Ishikawa (cell line): ENCODE results near the gene TMEM41B.

Source experiments
- CEBPB ChIP-seq: IDR thresholded peaks from 2 replicates; pipeline ENCODE4 v1.6.1; 2012
- CREB1 ChIP-seq: IDR thresholded peaks from 2 replicates; pipeline ENCODE4 v1.6.1; 2012; ENCODE audit warnings: low read depth
- EGR1 ChIP-seq: IDR thresholded peaks from 2 replicates; pipeline ENCODE4 v1.6.1; 2012
- EP300 ChIP-seq: IDR thresholded peaks from 2 replicates; pipeline ENCODE4 v1.6.1; 2012; ENCODE audit warnings: borderline replicate concordance
- FOXM1 ChIP-seq: IDR thresholded peaks from 2 replicates; pipeline ENCODE4 v1.6.1; 2012; ENCODE audit warnings: low read depth, borderline replicate concordance
- NFIC ChIP-seq: IDR thresholded peaks from 2 replicates; pipeline ENCODE4 v1.6.1; 2012
- RAD21 ChIP-seq: IDR thresholded peaks from 2 replicates; pipeline ENCODE4 v1.6.1; 2012; ENCODE audit warnings: low read depth
- REST ChIP-seq: IDR thresholded peaks from 2 replicates; pipeline ENCODE4 v1.6.1; 2012; ENCODE audit warnings: low read depth, mild to moderate bottlenecking
- TAF1 ChIP-seq: IDR thresholded peaks from 2 replicates; pipeline ENCODE4 v1.6.1; 2012; ENCODE audit warnings: low read depth, mild to moderate bottlenecking
- TCF12 ChIP-seq: IDR thresholded peaks from 2 replicates; pipeline ENCODE4 v1.6.1; 2012; ENCODE audit warnings: low read depth
- TEAD4 ChIP-seq: IDR thresholded peaks from 2 replicates; pipeline ENCODE4 v1.6.1; 2012
- YY1 ChIP-seq: IDR thresholded peaks from 2 replicates; pipeline ENCODE4 v1.6.1; 2012; ENCODE audit warnings: low read depth
- ZBTB7A ChIP-seq: IDR thresholded peaks from 2 replicates; pipeline ENCODE4 v1.6.1; 2012; ENCODE audit warnings: low read depth
- TF ChIP-seq, protein P1 (sequence below): IDR thresholded peaks from 2 replicates; pipeline ENCODE4 v1.6.1; 2012
- TF ChIP-seq, protein P2 (sequence below): IDR thresholded peaks from 2 replicates; pipeline ENCODE4 v1.6.1; 2012

TMEM41B gene

GRCh38 chr11:9330387-9331384 lies 16.3 kb upstream of the TMEM41B start:
- TF ChIP-seq FOXM1: no peak
- TF ChIP-seq EP300: no peak
- TF ChIP-seq, protein P1, sequence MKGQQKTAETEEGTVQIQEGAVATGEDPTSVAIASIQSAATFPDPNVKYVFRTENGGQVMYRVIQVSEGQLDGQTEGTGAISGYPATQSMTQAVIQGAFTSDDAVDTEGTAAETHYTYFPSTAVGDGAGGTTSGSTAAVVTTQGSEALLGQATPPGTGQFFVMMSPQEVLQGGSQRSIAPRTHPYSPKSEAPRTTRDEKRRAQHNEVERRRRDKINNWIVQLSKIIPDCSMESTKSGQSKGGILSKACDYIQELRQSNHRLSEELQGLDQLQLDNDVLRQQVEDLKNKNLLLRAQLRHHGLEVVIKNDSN: no peak
- no peak for TF ChIP-seq CEBPB
- no peak for TF ChIP-seq YY1
- no peak for TF ChIP-seq TAF1
- no peak for TF ChIP-seq EGR1
- TF ChIP-seq, protein P2, sequence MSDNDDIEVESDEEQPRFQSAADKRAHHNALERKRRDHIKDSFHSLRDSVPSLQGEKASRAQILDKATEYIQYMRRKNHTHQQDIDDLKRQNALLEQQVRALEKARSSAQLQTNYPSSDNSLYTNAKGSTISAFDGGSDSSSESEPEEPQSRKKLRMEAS: no peak
- TF ChIP-seq ZBTB7A: no peak
- no peak for TF ChIP-seq RAD21
- no peak for TF ChIP-seq TEAD4
- TF ChIP-seq TCF12: no peak

DNA sequence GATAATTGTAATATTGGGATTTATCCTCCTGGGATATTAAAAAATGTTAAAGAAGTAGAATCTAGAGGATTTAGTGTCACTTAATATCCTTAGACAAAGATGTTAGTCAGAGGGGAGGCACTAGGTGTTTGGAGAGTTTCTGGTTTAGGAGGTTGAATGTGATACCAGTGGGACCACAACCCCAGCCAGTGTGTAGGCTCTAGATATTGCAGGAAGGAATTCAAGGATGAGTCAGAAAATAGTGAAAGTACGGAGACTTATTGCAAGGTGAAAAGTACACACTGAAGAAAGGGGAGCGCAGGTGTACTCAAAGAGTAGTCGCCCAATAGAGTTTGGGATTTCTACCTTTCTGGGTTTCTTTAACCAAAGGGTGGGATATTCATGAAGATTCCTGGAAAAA lies 5.7 kb upstream of the TMEM41B start:
- TF ChIP-seq CREB1: no peak
- no peak for TF ChIP-seq NFIC
- TF ChIP-seq, protein P2: no peak
- no peak for TF ChIP-seq EP300
- TF ChIP-seq TCF12: no peak
- TF ChIP-seq, protein P1: no peak
- TF ChIP-seq RAD21: no peak
- no peak for TF ChIP-seq YY1
- TF ChIP-seq EGR1: no peak
- no peak for TF ChIP-seq ZBTB7A
- TF ChIP-seq TAF1: no peak
- no peak for TF ChIP-seq FOXM1
- TF ChIP-seq REST: no peak
- no peak for TF ChIP-seq CEBPB
- TF ChIP-seq TEAD4: no peak

- no peak for TF ChIP-seq TCF12
- TF ChIP-seq TAF1: no peak
- TF ChIP-seq TEAD4: no peak
- TF ChIP-seq REST: no peak
- no peak for TF ChIP-seq RAD21
- TF ChIP-seq CREB1: no peak
- TF ChIP-seq, protein P1: no peak
- TF ChIP-seq EP300: no peak
- TF ChIP-seq YY1: no peak
- TF ChIP-seq EGR1: no peak
- TF ChIP-seq ZBTB7A: no peak
- TF ChIP-seq CEBPB: no peak
These were observed 1.9 kb upstream of the TMEM41B start for GRCh38 chr11:9316334-9316733.

- TF ChIP-seq CEBPB: no peak
- no peak for TF ChIP-seq ZBTB7A
- TF ChIP-seq NFIC: no peak
- TF ChIP-seq REST: no peak
- TF ChIP-seq TCF12: no peak
- TF ChIP-seq RAD21: no peak
- TF ChIP-seq, protein P2: no peak
- no peak for TF ChIP-seq TAF1
- TF ChIP-seq CREB1: no peak
- TF ChIP-seq FOXM1: no peak
These were observed 790 bp upstream of the TMEM41B start for GRCh38 chr11:9315078-9315688.
